Vagina (tissue), 2 donors: ENCODE results near the gene DNAH14. TPM values are rescaled to one million over a fixed set of nuclear protein-coding genes. Genes with fewer than 3 reads are reported as not detected.

Experiments used
- DNase-seq, 2 donors: peaks; one replicate each; pipeline ENCODE4 v3.0.0-alpha.2; 2017; ENCODE audit errors: extremely low spot score in 2 of 2
- H3K27ac ChIP-seq: fragments of 200-600 bp; sonication (generic); one replicate; pipeline ENCODE4 v1.5.1; 2019
- H3K27me3 ChIP-seq: fragments of 200-600 bp; sonication (generic); one replicate; pipeline ENCODE4 v1.5.1; 2019
- H3K36me3 ChIP-seq, 2 donors: fragments of 200-600 bp; sonication (generic); one replicate each; pipeline ENCODE4 v1.5.1; 2017 to 2019
- H3K4me1 ChIP-seq: fragments of 200-600 bp; sonication (generic); one replicate; pipeline ENCODE4 v1.5.1; 2019
- H3K4me3 ChIP-seq, 2 donors: fragments of 200-600 bp; sonication (generic); 1 replicate in 1 of 2; 2 replicates in 1 of 2; pipeline ENCODE4 v1.5.1; 2016 to 2019
- H3K9me3 ChIP-seq: fragments of 200-600 bp; sonication (generic); one replicate; pipeline ENCODE4 v1.5.1; 2019
- POLR2A ChIP-seq, 2 donors: fragments of 450-650 bp; IDR thresholded peaks; one replicate each; pipeline ENCODE4 v1.6.1; 2017; ENCODE audit warnings: antibody characterized with exemption in 2 of 2, mild to moderate bottlenecking in 2 of 2, moderate library complexity in 2 of 2
- POLR2AphosphoS5 ChIP-seq, 2 donors: sonication (generic); formaldehyde crosslinking; IDR thresholded peaks; one replicate each; pipeline ENCODE4 v1.9.0; 2017; ENCODE audit warnings: antibody characterized with exemption in 2 of 2, mild to moderate bottlenecking in 2 of 2, low read depth in 1 of 2; ENCODE audit not compliant: insufficient read depth in 1 of 2
- intact Hi-C: fragments of 100-400 bp; cut with DNase I; formaldehyde crosslinking; loops from one replicate; pipeline ENCODE4 v1.15.1; 2023
- total RNA-seq: library from RNA; depleted of rRNA; stranded (reverse); fragments of >200 nt; gene quantifications from one replicate; pipeline ENCODE4 v1.2.3, GENCODE V29; 2016
- TF ChIP-seq, protein P1 (sequence below), 3 experiments: fragments of 450-650 bp in 2 of 3; fragments of 200-600 bp in 1 of 3; sonication (generic) in 1 of 3; IDR thresholded peaks; one replicate each; pipeline ENCODE4 v1.5.1; 2017 to 2019; ENCODE audit warnings: antibody characterized with exemption in 3 of 3, mild to moderate bottlenecking in 2 of 3, moderate library complexity in 2 of 3

DNAH14 gene
- total RNA-seq, 1 donor from 2014 or later, result 5.6 TPM

- TF ChIP-seq, protein P1, sequence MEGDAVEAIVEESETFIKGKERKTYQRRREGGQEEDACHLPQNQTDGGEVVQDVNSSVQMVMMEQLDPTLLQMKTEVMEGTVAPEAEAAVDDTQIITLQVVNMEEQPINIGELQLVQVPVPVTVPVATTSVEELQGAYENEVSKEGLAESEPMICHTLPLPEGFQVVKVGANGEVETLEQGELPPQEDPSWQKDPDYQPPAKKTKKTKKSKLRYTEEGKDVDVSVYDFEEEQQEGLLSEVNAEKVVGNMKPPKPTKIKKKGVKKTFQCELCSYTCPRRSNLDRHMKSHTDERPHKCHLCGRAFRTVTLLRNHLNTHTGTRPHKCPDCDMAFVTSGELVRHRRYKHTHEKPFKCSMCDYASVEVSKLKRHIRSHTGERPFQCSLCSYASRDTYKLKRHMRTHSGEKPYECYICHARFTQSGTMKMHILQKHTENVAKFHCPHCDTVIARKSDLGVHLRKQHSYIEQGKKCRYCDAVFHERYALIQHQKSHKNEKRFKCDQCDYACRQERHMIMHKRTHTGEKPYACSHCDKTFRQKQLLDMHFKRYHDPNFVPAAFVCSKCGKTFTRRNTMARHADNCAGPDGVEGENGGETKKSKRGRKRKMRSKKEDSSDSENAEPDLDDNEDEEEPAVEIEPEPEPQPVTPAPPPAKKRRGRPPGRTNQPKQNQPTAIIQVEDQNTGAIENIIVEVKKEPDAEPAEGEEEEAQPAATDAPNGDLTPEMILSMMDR (IDR thresholded peaks at IDR 0.05), result no peak
- no peak for TF ChIP-seq POLR2AphosphoS5 (IDR thresholded peaks at IDR 0.05; ENCODE audit: insufficient read depth in 1 of 2, low read depth in 1 of 2)
- no peak for TF ChIP-seq POLR2A (IDR thresholded peaks at IDR 0.05)
- H3K27ac ChIP-seq, result no peak overlapping the region
- no peaks in the 10 kb centered on the region for H3K27me3 ChIP-seq
- H3K36me3 ChIP-seq, result peaks cover 0 to 20% of the 10 kb centered on the region in 2 donors
- intact Hi-C loops, result no loop called here
- no peak overlapping the region for H3K4me3 ChIP-seq
- no peaks in the 10 kb centered on the region for H3K9me3 ChIP-seq
- no peak for DNase-seq
- peaks cover 41% of the 10 kb centered on the region for H3K4me1 ChIP-seq
Measured at GRCh38 chr1:225422795-225423517, 493.5 kb downstream of the DNAH14 start.

- no peaks in the 10 kb centered on the region for H3K27me3 ChIP-seq
Measured at GRCh38 chr1:225423518-225423855, 494.0 kb downstream of the DNAH14 start.

GRCh38 chr1:225424562-225425200 lies 495.2 kb downstream of the DNAH14 start:
- DNase-seq, result no peak

More at GRCh38 chr1:225423518-225423855, 494.0 kb downstream of the DNAH14 start:
- no peak for DNase-seq
- Histone ChIP-seq H3K9me3 (no peaks in the 10 kb centered on the region), H3K4me1 (peaks cover 41% of the 10 kb centered on the region), H3K4me3 (no peak overlapping the region), H3K27ac (no peak overlapping the region), H3K36me3 (peaks cover 0 to 16% of the 10 kb centered on the region in 2 donors)
- intact Hi-C loops, result no loop called here
- TF ChIP-seq, protein P1 (IDR thresholded peaks at IDR 0.05), result no peak
- TF ChIP-seq POLR2AphosphoS5 (IDR thresholded peaks at IDR 0.05; ENCODE audit: insufficient read depth in 1 of 2, low read depth in 1 of 2) (no peak), POLR2A (IDR thresholded peaks at IDR 0.05) (no peak)

DNA sequence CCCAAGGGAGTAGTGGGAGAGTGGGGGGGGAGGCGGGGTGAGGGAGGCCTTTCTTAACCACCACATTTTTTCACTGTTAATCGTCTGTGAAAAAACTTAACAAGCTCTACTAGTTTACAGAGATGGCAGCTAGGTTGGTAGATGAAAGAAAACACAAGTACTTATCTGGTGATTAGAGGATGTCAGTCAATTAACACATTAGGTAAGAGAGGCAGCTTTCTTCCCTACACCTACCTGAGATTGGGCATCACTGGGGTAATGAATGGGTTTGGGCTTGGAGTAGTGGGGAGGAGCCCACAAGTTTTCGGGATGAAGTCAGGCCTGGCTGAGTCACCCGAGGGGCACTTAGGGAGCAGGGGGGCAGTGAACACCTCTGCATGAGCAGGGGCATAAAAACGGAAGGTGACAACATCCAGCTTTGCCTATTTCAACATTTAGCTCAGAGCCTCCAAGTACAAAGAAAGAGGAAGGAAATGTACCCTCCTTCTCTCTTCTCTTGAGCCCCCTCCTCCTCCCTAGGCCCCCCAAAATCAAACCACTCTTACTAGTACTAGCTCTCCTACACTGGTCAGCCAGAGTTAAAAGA lies 495.8 kb downstream of the DNAH14 start:
- no peaks in the 10 kb centered on the region for H3K27me3 ChIP-seq
- DNase-seq, result no peak
- H3K36me3 ChIP-seq, result peaks cover 0 to 6% of the 10 kb centered on the region in 2 donors
- H3K9me3 ChIP-seq, result no peaks in the 10 kb centered on the region
- TF ChIP-seq, protein P1 (IDR thresholded peaks at IDR 0.05), result no peak
- TF ChIP-seq POLR2A (IDR thresholded peaks at IDR 0.05), result no peak
- no peak for TF ChIP-seq POLR2AphosphoS5 (IDR thresholded peaks at IDR 0.05; ENCODE audit: insufficient read depth in 1 of 2, low read depth in 1 of 2)
- intact Hi-C loops, result no loop called here
- peaks cover 41% of the 10 kb centered on the region for H3K4me1 ChIP-seq
- peak overlapping the region; percentile 19 to 97 for H3K4me3 ChIP-seq
- H3K27ac ChIP-seq, result peak overlapping the region; percentile 93

More at GRCh38 chr1:225424562-225425200, 495.2 kb downstream of the DNAH14 start:
- peak overlapping the region in 1 of 2 donors; percentile 19 for H3K4me3 ChIP-seq
- H3K36me3 ChIP-seq, result peaks cover 0 to 6% of the 10 kb centered on the region in 2 donors
- no peaks in the 10 kb centered on the region for H3K27me3 ChIP-seq
- no peaks in the 10 kb centered on the region for H3K9me3 ChIP-seq
- intact Hi-C loops, result no loop called here
- no peak overlapping the region for H3K27ac ChIP-seq
- peaks cover 41% of the 10 kb centered on the region for H3K4me1 ChIP-seq
- TF ChIP-seq, protein P1 (IDR thresholded peaks at IDR 0.05), result no peak
- TF ChIP-seq POLR2A (IDR thresholded peaks at IDR 0.05) (no peak), POLR2AphosphoS5 (IDR thresholded peaks at IDR 0.05; ENCODE audit: insufficient read depth in 1 of 2, low read depth in 1 of 2) (no peak)
